Heart left ventricle (tissue), 16 donors: ENCODE results near the gene DOCK8. TPM values are rescaled to one million over a fixed set of nuclear protein-coding genes. Genes with fewer than 3 reads are reported as not detected.

Experiments used
- ATAC-seq, 4 donors: fragments of 200-7000 bp; cut with Tn5 transposase; one replicate each; pipeline ENCODE4 v1.9.1; 2020 to 2022; ENCODE audit warnings: moderate library complexity in 4 of 4, mild to moderate bottlenecking in 3 of 4, moderate number of reproducible peaks in 1 of 4
- DNase-seq, 5 donors: peaks; one replicate each; pipeline ENCODE4 v3.0.0-alpha.2; 2020
- H3K27ac ChIP-seq, 12 donors: fragments of 200-600 bp; sonication (generic) in 4 of 12; one replicate each; pipeline versions ENCODE4 v1.5.0 to v1.8.0; 2016 to 2022; ENCODE audit warnings: mild to moderate bottlenecking in 2 of 12
- H3K27me3 ChIP-seq, 9 donors: fragments of 200-600 bp; sonication (generic) in 2 of 9; one replicate each; pipeline versions ENCODE4 v1.5.1 to v1.8.0; 2016 to 2022; ENCODE audit warnings: mild to moderate bottlenecking in 3 of 9
- H3K36me3 ChIP-seq, 9 donors: fragments of 200-600 bp; sonication (generic) in 2 of 9; one replicate each; pipeline versions ENCODE4 v1.5.0 to v1.8.0; 2018 to 2022; ENCODE audit warnings: mild to moderate bottlenecking in 2 of 9
- H3K4me1 ChIP-seq, 12 donors: fragments of 200-600 bp; sonication (generic) in 4 of 12; one replicate each; pipeline versions ENCODE4 v1.5.0 to v1.8.0; 2016 to 2022; ENCODE audit warnings: mild to moderate bottlenecking in 3 of 12
- H3K4me3 ChIP-seq, 12 donors: fragments of 200-600 bp; sonication (generic) in 4 of 12; one replicate each; pipeline versions ENCODE4 v1.5.0 to v1.8.0; 2017 to 2022; ENCODE audit warnings: mild to moderate bottlenecking in 9 of 12, moderate library complexity in 4 of 12
- H3K9me3 ChIP-seq, 12 donors: fragments of 200-600 bp; sonication (generic) in 4 of 12; one replicate each; pipeline versions ENCODE4 v1.5.0 to v1.8.0; 2016 to 2022; ENCODE audit warnings: mild to moderate bottlenecking in 1 of 12
- POLR2A ChIP-seq, 2 donors: fragments of 450-650 bp; IDR thresholded peaks; one replicate each; pipeline ENCODE4 v1.6.1; 2017; ENCODE audit warnings: antibody characterized with exemption in 2 of 2, mild to moderate bottlenecking in 2 of 2, moderate library complexity in 2 of 2
- WGBS, 4 donors: extraction: QIAGEN DNeasy Blood & Tissue Kit in 2 of 4; methylation state at CpG; one replicate each; pipeline versions ENCODE4 v1.1.5 to v1.1.7; 2013 to 2018; 5-methylcytosine and 5-hydroxymethylcytosine counted together
- intact Hi-C, 10 donors: fragments of 100-400 bp; cut with DNase I; formaldehyde crosslinking; loops; one replicate each; pipeline versions ENCODE4 v1.11.1 to v1.14.2; 2022
- polyA plus RNA-seq, 2 donors: library from polyadenylated mRNA; stranded (reverse); fragments of 200-250 nt; gene quantifications; one replicate each; pipeline ENCODE4 v1.2.3, GENCODE V29; 2013
- total RNA-seq, 9 donors: library from RNA; depleted of rRNA in 2 of 9; stranded (reverse); fragments of >200 nt in 2 of 9; fragmentation: NEBNext Ultra II Directional in 3 of 9; extraction: Animal tissue kit (Norgen Biotek cat#: 25700) in 3 of 9; gene quantifications; one replicate each; pipeline versions ENCODE4 v1.1.0 to v1.2.4, GENCODE V29; 2016 to 2023
- TF ChIP-seq, protein P1 (sequence below), 12 donors: fragments of 200-600 bp; sonication (generic) in 4 of 12; IDR thresholded peaks; one replicate each; pipeline versions ENCODE4 v1.5.0 to v1.8.0; 2018 to 2022; ENCODE audit warnings: antibody characterized with exemption in 12 of 12, mild to moderate bottlenecking in 5 of 12
- donor health status: ischemic (EF 13 %, LVEDD 7.1; RV severe dilation, severe dysfunction).
- donor health status: healthy with polysubstance abuse.
- donor health status: DM: no; HTN: yes; CAD: no.
- donor health status: DM: no; HTN: no; CAD: no.
- donor health status: ischemic (EF 25% LVEDD 6.9; RV normal size, moderate dysfunction).
- donor health status: ischemic (EF 25% LVEDD 5.7; RV mildly dilated, moderate dysfunction).
- donor health status: healthy.
- donor health status: DM: yes; HTN: yes; CAD: no.
- donor health status: ischemic (EF 35%, LVEDD 5.7; RV mildly dilated, moderate dysfunction).
- donor health status: nonischemic (EF 11% LVEDD 7.7; RV severe dilation, severe dysfunction).
- donor health status: DM: yes; HTN: yes; CAD: no.
- donor health status: PGD.
- donor health status: ischemic (EF 29% LVEDD 5.4; RV normal size, mild dysfunction).
- donor health status: nonischemic (EF 23%, LVEDD 6.1; RV moderate dilation, normal function).

Gene DOCK8
- total and polyA plus RNA-seq, 11 donors = 1.2 to 36.1 (median 2.4) TPM

DNA sequence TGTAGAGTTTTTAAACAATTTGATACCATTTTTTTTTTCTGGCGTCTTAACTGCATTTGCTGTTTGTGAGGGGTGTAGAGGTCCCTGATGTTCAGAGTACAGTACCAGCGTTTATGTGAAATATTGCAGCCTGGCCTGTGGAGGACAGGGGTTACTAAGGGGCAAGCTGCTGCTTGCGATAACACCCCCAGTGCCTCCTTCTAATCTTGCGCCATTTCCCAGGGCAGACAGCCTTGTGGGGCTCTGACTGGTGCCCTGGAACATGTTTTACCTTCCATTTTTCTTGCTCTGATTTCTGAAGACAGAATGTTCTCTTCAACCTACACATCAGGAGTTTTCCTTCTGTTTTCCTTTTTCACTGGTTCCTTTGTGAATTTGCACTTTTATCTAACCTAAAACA, 142.9 kb downstream of the DOCK8 start:
- Histone ChIP-seq H3K4me1 (peaks cover 0 to 6% (median 0%) of the 10 kb centered on the region in 12 donors), H3K4me3 (no peak overlapping the region), H3K36me3 (peaks cover 0 to 50% (median 0%) of the 10 kb centered on the region in 9 donors), H3K27me3 (peaks cover 0 to 7% (median 0%) of the 10 kb centered on the region in 9 donors), H3K27ac (no peak overlapping the region), H3K9me3 (no peaks in the 10 kb centered on the region)
- no peak for TF ChIP-seq POLR2A (IDR thresholded peaks at IDR 0.05)
- TF ChIP-seq, protein P1, sequence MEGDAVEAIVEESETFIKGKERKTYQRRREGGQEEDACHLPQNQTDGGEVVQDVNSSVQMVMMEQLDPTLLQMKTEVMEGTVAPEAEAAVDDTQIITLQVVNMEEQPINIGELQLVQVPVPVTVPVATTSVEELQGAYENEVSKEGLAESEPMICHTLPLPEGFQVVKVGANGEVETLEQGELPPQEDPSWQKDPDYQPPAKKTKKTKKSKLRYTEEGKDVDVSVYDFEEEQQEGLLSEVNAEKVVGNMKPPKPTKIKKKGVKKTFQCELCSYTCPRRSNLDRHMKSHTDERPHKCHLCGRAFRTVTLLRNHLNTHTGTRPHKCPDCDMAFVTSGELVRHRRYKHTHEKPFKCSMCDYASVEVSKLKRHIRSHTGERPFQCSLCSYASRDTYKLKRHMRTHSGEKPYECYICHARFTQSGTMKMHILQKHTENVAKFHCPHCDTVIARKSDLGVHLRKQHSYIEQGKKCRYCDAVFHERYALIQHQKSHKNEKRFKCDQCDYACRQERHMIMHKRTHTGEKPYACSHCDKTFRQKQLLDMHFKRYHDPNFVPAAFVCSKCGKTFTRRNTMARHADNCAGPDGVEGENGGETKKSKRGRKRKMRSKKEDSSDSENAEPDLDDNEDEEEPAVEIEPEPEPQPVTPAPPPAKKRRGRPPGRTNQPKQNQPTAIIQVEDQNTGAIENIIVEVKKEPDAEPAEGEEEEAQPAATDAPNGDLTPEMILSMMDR (IDR thresholded peaks at IDR 0.05) = no peak
- DNase-seq (no peak), ATAC-seq (no peak)
- intact Hi-C loops = loop anchor here in 1 of 10 donors (10.0 kb wide), 1 partner anchor 647 kb away; no protein-coding TSS in a partner anchor
- WGBS, 4 donors = 58 to 68% (median 61%) methylated on average over 4 of the region's 4 CpGs

DNA sequence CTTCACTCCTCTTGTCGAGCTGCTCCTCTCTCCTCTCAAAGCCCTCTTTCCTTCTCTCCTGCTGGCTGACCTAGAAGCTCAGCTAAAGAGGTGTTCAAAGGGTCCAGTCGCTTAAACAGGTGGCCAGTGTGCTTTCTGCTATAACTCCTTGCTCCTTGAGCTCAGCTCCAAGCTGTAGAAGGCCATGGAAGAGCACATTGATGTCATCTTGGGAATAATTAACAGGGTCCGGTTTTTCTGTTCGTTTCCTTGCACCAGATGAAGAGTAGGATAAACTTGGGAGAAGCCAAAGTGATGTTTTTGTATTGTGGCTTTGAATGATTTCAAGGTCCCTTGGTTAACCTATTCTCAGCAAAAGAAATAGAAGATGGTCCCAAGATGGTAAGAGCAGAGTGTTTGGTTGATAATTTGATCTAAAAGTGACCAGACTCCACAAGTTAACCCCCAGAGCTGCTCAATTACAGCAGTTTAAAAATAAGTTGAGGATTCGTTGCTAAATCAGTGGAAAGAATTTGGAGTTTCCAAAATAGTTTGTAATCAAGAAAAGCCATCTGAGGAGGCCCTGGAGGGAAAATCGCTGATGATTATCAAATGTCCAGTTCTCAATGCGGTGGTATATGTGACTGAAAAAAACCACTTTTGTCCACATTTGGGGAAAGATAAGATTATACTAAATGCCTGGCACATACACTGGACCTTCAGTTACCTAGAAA, 148.1 kb downstream of the DOCK8 start:
- H3K27ac ChIP-seq = no peak overlapping the region
- no peak overlapping the region for H3K4me3 ChIP-seq
- DNase-seq (no peak), ATAC-seq (no peak)
- TF ChIP-seq, protein P1 (IDR thresholded peaks at IDR 0.05) = no peak
- no peak for TF ChIP-seq POLR2A (IDR thresholded peaks at IDR 0.05)
- intact Hi-C loops = no loop called here
- WGBS, 4 donors = 68 to 80% (median 76%) methylated on average over 7 of the region's 7 CpGs
- H3K4me1 ChIP-seq = peaks cover 0 to 8% (median 0%) of the 10 kb centered on the region in 12 donors
- peaks cover 0 to 71% (median 0%) of the 10 kb centered on the region in 9 donors for H3K36me3 ChIP-seq
- no peaks in the 10 kb centered on the region for H3K9me3 ChIP-seq
- no peaks in the 10 kb centered on the region for H3K27me3 ChIP-seq

DNA sequence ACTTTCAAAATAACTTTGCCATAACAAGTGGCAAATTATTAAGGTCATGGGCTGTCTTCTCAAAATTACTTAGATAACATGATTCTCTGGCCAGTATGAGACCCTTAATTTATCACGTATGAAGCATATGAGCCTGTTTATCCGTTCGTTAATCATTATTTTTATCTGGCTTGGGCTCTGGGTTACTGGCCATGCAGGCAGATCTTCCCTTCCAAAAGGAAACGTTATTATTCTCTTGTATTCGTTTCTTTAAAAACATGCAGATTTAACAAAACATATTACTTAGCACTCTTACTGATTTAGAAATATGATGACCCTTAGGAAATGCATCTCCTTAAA, 148.6 kb downstream of the DOCK8 start:
- ATAC-seq = no peak
- intact Hi-C loops = no loop called here
- TF ChIP-seq POLR2A (IDR thresholded peaks at IDR 0.05) = no peak
- TF ChIP-seq, protein P1 (IDR thresholded peaks at IDR 0.05) = no peak

DNA sequence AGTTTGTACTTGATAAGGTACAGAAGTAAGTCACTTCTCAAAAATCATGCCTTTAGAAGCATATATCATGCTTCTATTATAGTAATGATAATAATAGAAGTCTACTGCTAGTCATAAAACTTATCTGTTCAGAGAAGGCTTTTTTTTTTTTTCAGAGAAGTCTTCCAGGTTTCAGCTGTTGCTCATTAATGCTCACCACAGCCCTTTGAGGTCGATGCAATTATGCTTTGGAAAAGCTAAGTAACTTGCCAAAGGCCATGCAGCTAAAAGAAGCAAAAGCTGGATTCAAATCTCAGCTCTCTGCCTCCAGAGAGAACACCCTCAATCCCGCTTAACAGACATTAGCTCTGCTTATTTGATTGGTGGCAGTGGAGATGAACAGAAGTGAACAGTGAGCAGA, 150.8 kb downstream of the DOCK8 start:
- ATAC-seq (no peak), DNase-seq (no peak)
- peaks cover 0 to 8% (median 0%) of the 10 kb centered on the region in 12 donors for H3K4me1 ChIP-seq
- H3K36me3 ChIP-seq = peaks cover 0 to 84% (median 0%) of the 10 kb centered on the region in 9 donors
- no peak overlapping the region for H3K4me3 ChIP-seq
- H3K27me3 ChIP-seq = no peaks in the 10 kb centered on the region
- no peak overlapping the region for H3K27ac ChIP-seq
- no peak for TF ChIP-seq POLR2A (IDR thresholded peaks at IDR 0.05)
- TF ChIP-seq, protein P1 (IDR thresholded peaks at IDR 0.05) = no peak
- WGBS, 4 donors = 64 to 70% (median 69%) methylated on average over 2 of the region's 2 CpGs
- no peaks in the 10 kb centered on the region for H3K9me3 ChIP-seq
- intact Hi-C loops = no loop called here

More for the DNA sequence above, 148.6 kb downstream of the DOCK8 start:
- Histone ChIP-seq H3K4me1 (peaks cover 0 to 8% (median 0%) of the 10 kb centered on the region in 12 donors), H3K4me3 (no peak overlapping the region), H3K36me3 (peaks cover 0 to 71% (median 0%) of the 10 kb centered on the region in 9 donors), H3K27me3 (no peaks in the 10 kb centered on the region), H3K9me3 (no peaks in the 10 kb centered on the region), H3K27ac (no peak overlapping the region)
- DNase-seq = no peak
- WGBS, 4 donors = 70 to 75% (median 71%) methylated on average over 5 of the region's 5 CpGs
